OCI-LY1 (cell line): Measurements from ENCODE around the gene STKLD1.
A peak's percentile ranks its signal among the peaks of the same experiment; 100 is the strongest.
"Not testable (repeated sequence)": the region's sequence is repeated elsewhere in the genome, so short reads cannot be mapped to it uniquely, and the experiment has no call there.

Experiments used
- H2AFZ ChIP-seq: fragments of 200-600 bp; sonication (generic), shearing (Covaris generic); 2 replicates; pipeline ENCODE4 v1.6.0; 2014; ENCODE audit warnings: antibody characterized with exemption, mild to moderate bottlenecking, low read length
- H3F3A ChIP-seq: fragments of 200-600 bp; sonication (generic), shearing (Covaris generic); 2 replicates; pipeline ENCODE4 v1.6.0; 2014; ENCODE audit warnings: mild to moderate bottlenecking, antibody characterized with exemption, low read length, moderate library complexity; ENCODE audit not compliant: insufficient read depth
- H3K27ac ChIP-seq: fragments of 200-600 bp; sonication (generic); 2 replicates; pipeline ENCODE4 v1.5.1; 2014; ENCODE audit warnings: low read length, mixed run types, mild to moderate bottlenecking, low read depth; ENCODE audit not compliant: poor library complexity, severe bottlenecking
- H3K27me3 ChIP-seq: fragments of 200-600 bp; sonication (generic); 2 replicates; pipeline ENCODE4 v1.6.0; 2014; ENCODE audit warnings: antibody characterized with exemption, mild to moderate bottlenecking, low read length, moderate library complexity; ENCODE audit not compliant: insufficient read depth
- H3K36me3 ChIP-seq: fragments of 200-600 bp; sonication (generic); 2 replicates; pipeline ENCODE4 v1.6.1; 2014; ENCODE audit warnings: mild to moderate bottlenecking, antibody characterized with exemption, low read length, moderate library complexity, mixed read lengths; ENCODE audit not compliant: insufficient read depth
- H3K4me1 ChIP-seq: fragments of 200-600 bp; sonication (generic); 2 replicates; pipeline ENCODE4 v1.5.1; 2014; ENCODE audit warnings: mild to moderate bottlenecking, low read length, moderate library complexity; ENCODE audit not compliant: insufficient read depth, severe bottlenecking
- H3K4me2 ChIP-seq: fragments of 200-600 bp; sonication (generic), shearing (Covaris generic); 2 replicates; pipeline ENCODE4 v1.6.1; 2014; ENCODE audit warnings: low read length
- H3K4me3 ChIP-seq: fragments of 200-600 bp; sonication (generic); 2 replicates; pipeline ENCODE4 v1.5.1; 2014; ENCODE audit warnings: low read length, low read depth, mild to moderate bottlenecking, mixed read lengths; ENCODE audit not compliant: poor library complexity, severe bottlenecking
- H3K79me2 ChIP-seq: fragments of 200-600 bp; shearing (Covaris generic); 2 replicates; pipeline ENCODE4 v1.6.1; 2016; ENCODE audit warnings: mixed run types, low read length, mixed read lengths; ENCODE audit not compliant: insufficient read depth
- H3K9ac ChIP-seq: fragments of 200-600 bp; sonication (generic), shearing (Covaris generic); 2 replicates; pipeline ENCODE4 v1.6.1; 2014; ENCODE audit warnings: mild to moderate bottlenecking, low read length, mixed read lengths
- H3K9me2 ChIP-seq: fragments of 200-600 bp; sonication (generic), shearing (Covaris generic); 2 replicates; pipeline ENCODE4 v1.6.1; 2014; ENCODE audit warnings: low read depth, mild to moderate bottlenecking, low read length, mixed read lengths
- H3K9me3 ChIP-seq: fragments of 200-600 bp; shearing (Covaris generic); 2 replicates; pipeline ENCODE4 v1.6.1; 2014; ENCODE audit warnings: low read length, mixed read lengths
- H4K20me1 ChIP-seq: fragments of 200-600 bp; sonication (generic), shearing (Covaris generic); 2 replicates; pipeline ENCODE4 v1.6.0; 2016; ENCODE audit warnings: mild to moderate bottlenecking, low read length; ENCODE audit not compliant: insufficient read depth
- CTCF ChIP-seq: fragments of 200-600 bp; sonication (generic), shearing (Covaris generic); IDR thresholded peaks from 2 replicates; pipeline ENCODE4 v1.5.1; 2017; ENCODE audit warnings: mild to moderate bottlenecking, antibody characterized with exemption, low read length, moderate library complexity, mixed read lengths
- EZH2 ChIP-seq: fragments of 200-600 bp; sonication (generic), shearing (Covaris generic); IDR thresholded peaks from 2 replicates; pipeline ENCODE4 v1.8.0; 2017; ENCODE audit warnings: borderline replicate concordance, mixed run types, mild to moderate bottlenecking, antibody characterized with exemption, low read length, moderate library complexity, mixed read lengths

STKLD1 gene

GRCh38 chr9:133329306-133330156 is 46.6 kb upstream of the STKLD1 start:
- not testable (repeated sequence) for H3K4me3 ChIP-seq, H3K27me3 ChIP-seq, H4K20me1 ChIP-seq, H2AFZ ChIP-seq, H3K4me2 ChIP-seq, H3F3A ChIP-seq, H3K79me2 ChIP-seq, H3K9ac ChIP-seq, H3K9me2 ChIP-seq, H3K9me3 ChIP-seq, H3K27ac ChIP-seq, H3K4me1 ChIP-seq
- peaks cover 49% of the 10 kb centered on the region for H3K36me3 ChIP-seq
- TF ChIP-seq CTCF, result peak; percentile 53

- Histone ChIP-seq H2AFZ (no peak overlapping the region), H3K27ac (no peak overlapping the region), H3K4me3 (no peak overlapping the region), H3K9ac (no peak overlapping the region), H3F3A (0 out of 2 replicates have a peak, but pooled peaks cover 2% of the 10 kb centered on the region), H3K9me2 (no peaks in the 10 kb centered on the region), H3K27me3 (no peaks in the 10 kb centered on the region), H3K36me3 (peaks cover 52% of the 10 kb centered on the region), H3K4me1 (peaks cover 11% of the 10 kb centered on the region), H3K9me3 (no peaks in the 10 kb centered on the region), H3K4me2 (no peak overlapping the region), H4K20me1 (no peaks in the 10 kb centered on the region), H3K79me2 (peaks cover 13% of the 10 kb centered on the region)
- TF ChIP-seq EZH2 (no peak), CTCF (no peak)
Observed at GRCh38 chr9:133331221-133331620, 44.9 kb upstream of the STKLD1 start.

- TF ChIP-seq CTCF, result no peak
- H3K9me3 ChIP-seq, result no peaks in the 10 kb centered on the region
- H3K27ac ChIP-seq, result no peak overlapping the region
- H3K79me2 ChIP-seq, result peaks cover 13% of the 10 kb centered on the region
- H3K36me3 ChIP-seq, result peaks cover 52% of the 10 kb centered on the region
- H3F3A ChIP-seq, result 0 out of 2 replicates have a peak, but pooled peaks cover 2% of the 10 kb centered on the region
- H3K9ac ChIP-seq, result no peak overlapping the region
- no peaks in the 10 kb centered on the region for H3K27me3 ChIP-seq
- H3K4me2 ChIP-seq, result no peak overlapping the region
- H3K9me2 ChIP-seq, result no peaks in the 10 kb centered on the region
- H4K20me1 ChIP-seq, result no peaks in the 10 kb centered on the region
- H3K4me1 ChIP-seq, result peaks cover 17% of the 10 kb centered on the region
- no peak overlapping the region for H2AFZ ChIP-seq
- H3K4me3 ChIP-seq, result no peak overlapping the region
Observed at GRCh38 chr9:133331641-133332380, 44.4 kb upstream of the STKLD1 start.
